Endothelial cell (in vitro differentiated cells): ENCODE data around the gene ARSA. TPM values are rescaled to one million over a fixed set of nuclear protein-coding genes. Genes with fewer than 3 reads are reported as not detected.
A peak's percentile ranks its signal among the peaks of the same experiment; 100 is the strongest.
"Not testable (repeated sequence)": the region's sequence is repeated elsewhere in the genome, so short reads cannot be mapped to it uniquely, and the experiment has no call there.

ENCODE experiments used
- DNase-seq: peaks from one replicate; pipeline ENCODE4 v3.0.0; 2021; ENCODE audit warnings: low spot score
- H3K27ac Mint-ChIP-seq: one replicate; pipeline ENCODE4 v1.8.0; 2021; ENCODE audit warnings: mixed read lengths, inconsistent platforms; ENCODE audit not compliant: unreplicated experiment
- H3K27me3 Mint-ChIP-seq: one replicate; pipeline ENCODE4 v1.8.0; 2021; ENCODE audit warnings: mild to moderate bottlenecking, moderate library complexity, mixed read lengths, inconsistent platforms; ENCODE audit not compliant: unreplicated experiment
- H3K36me3 Mint-ChIP-seq: one replicate; pipeline ENCODE4 v1.8.0; 2021; ENCODE audit warnings: mild to moderate bottlenecking, low read depth, mixed read lengths, inconsistent platforms; ENCODE audit not compliant: unreplicated experiment
- H3K4me1 Mint-ChIP-seq: one replicate; pipeline ENCODE4 v1.8.0; 2021; ENCODE audit warnings: mild to moderate bottlenecking, mixed read lengths, inconsistent platforms; ENCODE audit not compliant: unreplicated experiment
- H3K4me3 Mint-ChIP-seq: one replicate; pipeline ENCODE4 v1.8.0; 2021; ENCODE audit warnings: mild to moderate bottlenecking, mixed read lengths, inconsistent platforms; ENCODE audit not compliant: unreplicated experiment
- H3K9me3 Mint-ChIP-seq: one replicate; pipeline ENCODE4 v1.8.0; 2021; ENCODE audit warnings: mixed read lengths, inconsistent platforms; ENCODE audit not compliant: unreplicated experiment
- total RNA-seq: library from RNA; stranded (reverse); fragmentation: NEBNext Ultra II Directional; extraction: Animal tissue kit (Norgen Biotek cat#: 25700); gene quantifications from one replicate; pipeline ENCODE4 v1.2.1, GENCODE V29; 2021; ENCODE audit not compliant: unreplicated experiment
- TF ChIP-seq, protein P1 (sequence below): fragments of 200-600 bp; sonication (generic); IDR thresholded peaks from one replicate; pipeline ENCODE4 v1.5.0; 2021; ENCODE audit warnings: antibody characterized with exemption; ENCODE audit not compliant: unreplicated experiment

Gene ARSA
- total RNA-seq, 1 donor from 2014 or later: 59.6 TPM

DNA sequence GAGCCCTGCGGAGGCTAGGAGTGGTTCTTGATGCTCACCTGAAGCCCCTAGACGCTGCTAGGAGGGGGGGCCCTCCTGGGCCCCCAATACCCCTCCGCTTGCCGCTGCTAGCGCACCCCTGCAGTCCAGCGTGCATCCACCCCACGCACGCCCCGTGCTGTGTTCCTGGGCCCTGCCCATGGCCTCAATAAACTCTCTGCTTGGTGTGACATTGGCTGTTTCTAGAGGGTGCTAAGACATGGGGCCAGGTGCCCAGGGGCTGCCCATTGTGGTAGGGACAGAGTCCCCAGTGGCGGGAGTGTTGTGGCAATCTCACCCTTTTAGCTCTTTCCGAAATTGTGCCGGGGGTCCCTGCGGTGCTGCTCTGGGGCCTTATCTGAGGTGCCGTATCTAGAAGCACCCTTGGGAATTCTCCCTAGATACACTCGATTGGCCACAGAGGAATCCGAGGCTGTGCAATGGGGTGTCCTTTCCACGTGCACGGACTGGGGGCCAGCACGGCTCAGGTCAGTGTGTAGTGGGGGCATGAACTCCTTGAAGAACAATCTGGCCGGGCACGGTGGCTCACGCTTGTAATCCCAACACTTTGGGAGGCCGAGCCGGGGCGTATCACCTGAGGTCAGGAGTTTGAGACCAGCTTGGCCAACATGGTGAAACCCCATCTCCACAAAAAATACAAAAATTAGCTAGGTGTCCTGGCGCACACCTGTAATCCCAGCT is 16.5 kb downstream of the ARSA start:
- no peaks in the 10 kb centered on the region for H3K9me3 Mint-ChIP-seq
- DNase-seq: no peak
- H3K36me3 Mint-ChIP-seq: no peaks in the 10 kb centered on the region
- TF ChIP-seq, protein P1, sequence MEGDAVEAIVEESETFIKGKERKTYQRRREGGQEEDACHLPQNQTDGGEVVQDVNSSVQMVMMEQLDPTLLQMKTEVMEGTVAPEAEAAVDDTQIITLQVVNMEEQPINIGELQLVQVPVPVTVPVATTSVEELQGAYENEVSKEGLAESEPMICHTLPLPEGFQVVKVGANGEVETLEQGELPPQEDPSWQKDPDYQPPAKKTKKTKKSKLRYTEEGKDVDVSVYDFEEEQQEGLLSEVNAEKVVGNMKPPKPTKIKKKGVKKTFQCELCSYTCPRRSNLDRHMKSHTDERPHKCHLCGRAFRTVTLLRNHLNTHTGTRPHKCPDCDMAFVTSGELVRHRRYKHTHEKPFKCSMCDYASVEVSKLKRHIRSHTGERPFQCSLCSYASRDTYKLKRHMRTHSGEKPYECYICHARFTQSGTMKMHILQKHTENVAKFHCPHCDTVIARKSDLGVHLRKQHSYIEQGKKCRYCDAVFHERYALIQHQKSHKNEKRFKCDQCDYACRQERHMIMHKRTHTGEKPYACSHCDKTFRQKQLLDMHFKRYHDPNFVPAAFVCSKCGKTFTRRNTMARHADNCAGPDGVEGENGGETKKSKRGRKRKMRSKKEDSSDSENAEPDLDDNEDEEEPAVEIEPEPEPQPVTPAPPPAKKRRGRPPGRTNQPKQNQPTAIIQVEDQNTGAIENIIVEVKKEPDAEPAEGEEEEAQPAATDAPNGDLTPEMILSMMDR: no peak
- peaks cover 15% of the 10 kb centered on the region for H3K27me3 Mint-ChIP-seq
- no peak overlapping the region for H3K4me3 Mint-ChIP-seq
- no peaks in the 10 kb centered on the region for H3K4me1 Mint-ChIP-seq
- peak overlapping the region; percentile 30 for H3K27ac Mint-ChIP-seq

DNA sequence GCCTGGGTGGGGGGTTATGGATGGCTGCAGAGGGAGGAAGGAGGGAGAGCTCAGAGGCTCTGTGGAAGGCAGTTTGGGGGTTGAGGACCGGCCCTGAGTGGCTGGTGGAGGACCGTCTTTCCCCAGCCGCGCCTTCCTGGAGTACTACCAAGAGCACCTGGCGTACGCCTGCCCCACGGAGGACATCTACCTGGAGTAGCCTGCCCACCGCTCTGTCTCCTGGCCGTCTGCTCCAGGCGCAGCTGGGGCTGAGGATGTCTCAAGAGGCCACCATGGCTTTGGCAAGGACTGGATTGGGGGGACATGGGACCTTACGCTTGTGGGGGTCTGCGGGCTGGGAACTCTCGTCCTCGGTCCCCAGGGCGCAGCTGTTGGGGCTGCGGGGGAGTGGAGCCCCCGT is 17.4 kb downstream of the ARSA start:
- DNase-seq: no peak
- H3K4me3 Mint-ChIP-seq: no peak overlapping the region
- H3K4me1 Mint-ChIP-seq: no peaks in the 10 kb centered on the region
- H3K9me3 Mint-ChIP-seq: no peaks in the 10 kb centered on the region
- peaks cover 15% of the 10 kb centered on the region for H3K27me3 Mint-ChIP-seq
- no peak overlapping the region for H3K27ac Mint-ChIP-seq
- H3K36me3 Mint-ChIP-seq: no peaks in the 10 kb centered on the region
- TF ChIP-seq, protein P1: no peak

DNA sequence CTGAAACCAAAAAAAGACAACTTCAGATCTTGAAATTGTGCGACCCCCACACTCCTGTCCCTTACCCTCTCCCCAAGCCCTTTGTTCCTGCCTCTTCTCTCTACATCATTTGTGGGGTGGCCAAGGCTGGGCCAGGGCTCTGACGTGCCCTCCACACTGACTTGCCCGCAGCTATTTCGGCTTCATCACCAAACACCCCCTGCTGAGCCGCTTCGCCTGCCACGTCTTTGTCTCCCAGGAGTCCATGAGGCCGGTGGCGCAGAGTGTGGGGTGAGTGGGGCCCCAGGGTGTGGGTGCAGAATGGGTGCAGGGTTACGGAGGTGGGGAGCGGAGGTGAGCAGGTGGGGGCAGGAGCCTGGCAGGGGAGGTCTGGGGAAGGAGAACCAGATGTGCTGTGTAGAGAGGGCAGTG is 17.9 kb downstream of the ARSA start:
- peaks cover 14% of the 10 kb centered on the region for H3K27me3 Mint-ChIP-seq

DNA sequence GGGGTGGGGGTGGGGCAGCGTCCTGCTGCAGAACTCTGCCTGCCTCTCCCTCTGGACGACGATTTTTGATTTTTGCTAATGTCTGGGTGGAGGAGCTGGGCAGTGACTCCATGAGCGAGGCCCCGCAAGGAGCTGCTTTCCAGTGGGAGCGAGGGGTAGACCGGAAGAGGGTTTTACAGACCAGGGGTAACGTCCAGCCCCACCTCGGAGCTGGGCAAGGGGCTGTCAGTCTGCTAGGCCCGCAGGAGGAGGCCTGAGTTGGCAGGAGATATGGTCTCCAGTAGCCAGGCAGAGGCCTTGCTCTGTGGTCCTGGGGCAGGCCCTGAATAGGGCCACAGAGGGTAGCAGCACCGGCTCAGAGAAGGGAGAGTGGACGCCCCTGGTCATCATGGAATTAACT is 18.4 kb downstream of the ARSA start:
- Mint-ChIP-seq H3K27ac (no peak overlapping the region), H3K27me3 (peaks cover 14% of the 10 kb centered on the region), H3K4me3 (no peak overlapping the region), H3K36me3 (no peaks in the 10 kb centered on the region), H3K4me1 (no peaks in the 10 kb centered on the region), H3K9me3 (no peaks in the 10 kb centered on the region)
- TF ChIP-seq, protein P1: no peak
- DNase-seq: no peak

More for the DNA sequence above, 17.9 kb downstream of the ARSA start:
- H3K9me3 Mint-ChIP-seq: no peaks in the 10 kb centered on the region
- no peaks in the 10 kb centered on the region for H3K36me3 Mint-ChIP-seq
- no peak for DNase-seq
- H3K27ac Mint-ChIP-seq: no peak overlapping the region
- TF ChIP-seq, protein P1: no peak
- H3K4me3 Mint-ChIP-seq: no peak overlapping the region
- H3K4me1 Mint-ChIP-seq: no peaks in the 10 kb centered on the region

DNA sequence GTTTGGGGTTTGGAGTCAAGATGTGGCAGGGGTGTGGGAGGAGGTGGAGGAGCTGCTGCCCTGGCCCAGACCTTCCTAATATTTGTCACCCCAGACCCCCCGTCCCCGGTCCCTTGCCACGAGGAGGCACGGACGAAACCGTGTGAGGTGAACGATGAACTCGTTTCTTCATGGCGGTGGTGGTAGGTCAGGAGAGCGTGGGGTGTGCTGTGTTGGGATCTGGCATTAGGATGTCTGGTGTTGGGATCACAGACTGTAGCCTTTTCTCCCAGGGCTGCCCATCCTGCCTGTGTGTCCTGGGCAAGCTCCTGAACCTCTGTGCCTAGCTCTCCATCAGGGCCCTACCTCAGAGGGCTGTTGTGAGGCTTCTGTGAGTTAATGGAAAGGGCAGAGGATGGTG is 19.0 kb downstream of the ARSA start:
- no peak for DNase-seq
- Mint-ChIP-seq H3K4me3 (no peak overlapping the region), H3K9me3 (no peaks in the 10 kb centered on the region), H3K27me3 (peaks cover 14% of the 10 kb centered on the region), H3K27ac (no peak overlapping the region), H3K4me1 (no peaks in the 10 kb centered on the region), H3K36me3 (no peaks in the 10 kb centered on the region)
- TF ChIP-seq, protein P1: no peak

DNA sequence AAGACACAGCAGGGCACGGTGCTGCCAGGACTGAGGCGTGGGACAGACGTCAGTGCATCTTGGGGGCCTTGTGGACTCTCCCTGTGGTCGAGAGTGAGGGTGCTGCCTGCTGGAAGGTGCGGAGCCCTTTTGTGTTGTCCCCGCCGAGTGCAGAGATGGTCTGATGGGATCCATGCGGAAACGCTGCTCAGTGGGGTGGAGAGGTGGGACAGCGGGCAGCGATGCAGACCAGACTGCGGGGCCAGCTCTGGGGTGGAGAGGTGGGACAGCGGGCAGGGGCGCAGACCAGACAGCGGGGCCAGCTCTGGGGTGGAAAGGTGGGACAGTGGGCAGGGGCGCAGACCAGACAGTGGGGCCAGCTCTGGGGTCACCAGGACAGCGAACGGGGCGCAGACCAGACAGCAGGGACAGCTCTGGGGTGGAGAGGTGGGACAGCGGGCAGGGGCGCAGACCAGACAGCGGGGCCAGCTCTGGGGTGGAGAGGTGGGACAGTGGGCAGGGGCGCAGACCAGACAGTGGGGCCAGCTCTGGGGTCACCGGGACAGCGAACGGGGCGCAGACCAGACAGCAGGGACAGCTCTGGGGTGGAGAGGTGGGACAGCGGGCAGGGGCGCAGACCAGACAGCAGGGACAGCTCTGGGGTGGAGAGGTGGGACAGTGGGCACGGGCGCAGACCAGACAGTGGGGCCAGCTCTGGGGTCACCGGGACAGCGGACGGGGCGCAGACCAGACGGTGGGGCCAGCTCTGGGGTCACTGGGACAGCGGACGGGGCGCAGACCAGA is 19.7 kb downstream of the ARSA start:
- not testable (repeated sequence) for H3K36me3 Mint-ChIP-seq, H3K27ac Mint-ChIP-seq, H3K9me3 Mint-ChIP-seq, DNase-seq, H3K4me1 Mint-ChIP-seq, H3K4me3 Mint-ChIP-seq
- peaks cover 14% of the 10 kb centered on the region for H3K27me3 Mint-ChIP-seq
